Tibial artery (tissue), 4 donors: ENCODE measurements around the gene RGS1.

Experiments
- DNase-seq, 2 donors: peaks; one replicate each; pipeline ENCODE4 v3.0.0-alpha.2; 2019
- H3K27ac ChIP-seq, 2 donors: fragments of 200-600 bp; sonication (generic) in 1 of 2; 1 replicate in 1 of 2; 2 replicates in 1 of 2; pipeline ENCODE4 v1.5.1; 2018 to 2019; ENCODE audit warnings: mild to moderate bottlenecking in 1 of 2
- H3K27me3 ChIP-seq, 2 donors: fragments of 200-600 bp; sonication (generic) in 1 of 2; one replicate each; pipeline versions ENCODE4 v1.5.1 to v1.6.0; 2016 to 2019
- H3K36me3 ChIP-seq, 3 donors: fragments of 200-600 bp; sonication (generic) in 2 of 3; one replicate each; pipeline ENCODE4 v1.5.1; 2016 to 2019; ENCODE audit warnings: mild to moderate bottlenecking in 2 of 3
- H3K4me1 ChIP-seq, 4 donors: fragments of 200-600 bp; sonication (generic) in 2 of 4; 1 replicate in 3 of 4; 2 replicates in 1 of 4; pipeline ENCODE4 v1.5.1; 2016 to 2019
- H3K4me3 ChIP-seq, 2 donors: fragments of 200-600 bp; sonication (generic) in 1 of 2; 1 replicate in 1 of 2; 2 replicates in 1 of 2; pipeline ENCODE4 v1.5.1; 2018 to 2019; ENCODE audit warnings: mild to moderate bottlenecking in 2 of 2
- H3K9me3 ChIP-seq, 3 donors: fragments of 200-600 bp; sonication (generic) in 1 of 3; one replicate each; pipeline ENCODE4 v1.5.1; 2016 to 2019
- CTCF ChIP-seq, 2 experiments: fragments of 200-600 bp in 1 of 2; fragments of 450-650 bp in 1 of 2; IDR thresholded peaks; one replicate each; pipeline ENCODE4 v1.5.1; 2017 to 2019; ENCODE audit warnings: antibody characterized with exemption in 2 of 2, mild to moderate bottlenecking in 1 of 2, moderate library complexity in 1 of 2
- intact Hi-C: fragments of 100-400 bp; cut with DNase I; formaldehyde crosslinking; loops from one replicate; pipeline ENCODE4 v1.15.0; 2023; ENCODE audit warnings: low total_unique reads

RGS1 gene

GRCh38 chr1:192588546-192588945, 13.0 kb downstream of the RGS1 start:
- Histone ChIP-seq H3K27ac (no peak overlapping the region), H3K4me3 (no peak overlapping the region), H3K36me3 (no peaks in the 10 kb centered on the region), H3K4me1 (no peaks in the 10 kb centered on the region), H3K27me3 (no peaks in the 10 kb centered on the region), H3K9me3 (no peaks in the 10 kb centered on the region)
- intact Hi-C loops: no loop called here
- no peak for DNase-seq
- no peak for TF ChIP-seq CTCF (IDR thresholded peaks at IDR 0.05)

GRCh38 chr1:192589813-192590212, 14.2 kb downstream of the RGS1 start:
- Histone ChIP-seq H3K4me3 (no peak overlapping the region), H3K27ac (no peak overlapping the region), H3K27me3 (no peaks in the 10 kb centered on the region), H3K4me1 (no peaks in the 10 kb centered on the region), H3K36me3 (no peaks in the 10 kb centered on the region), H3K9me3 (no peaks in the 10 kb centered on the region)
- no peak for DNase-seq
- TF ChIP-seq CTCF (IDR thresholded peaks at IDR 0.05): no peak
- intact Hi-C loops: no loop called here

- no peak overlapping the region for H3K4me3 ChIP-seq
- TF ChIP-seq CTCF (IDR thresholded peaks at IDR 0.05): no peak
- no peaks in the 10 kb centered on the region for H3K9me3 ChIP-seq
- DNase-seq: no peak
- no peaks in the 10 kb centered on the region for H3K36me3 ChIP-seq
- no peaks in the 10 kb centered on the region for H3K4me1 ChIP-seq
- no peaks in the 10 kb centered on the region for H3K27me3 ChIP-seq
- intact Hi-C loops: no loop called here
- H3K27ac ChIP-seq: no peak overlapping the region
Observed at GRCh38 chr1:192592517-192592916, 16.9 kb downstream of the RGS1 start.

GRCh38 chr1:192592981-192593708, 17.6 kb downstream of the RGS1 start:
- Histone ChIP-seq H3K4me3 (no peak overlapping the region), H3K27me3 (no peaks in the 10 kb centered on the region), H3K4me1 (no peaks in the 10 kb centered on the region), H3K27ac (no peak overlapping the region), H3K36me3 (no peaks in the 10 kb centered on the region), H3K9me3 (no peaks in the 10 kb centered on the region)
- DNase-seq: no peak
- no peak for TF ChIP-seq CTCF (IDR thresholded peaks at IDR 0.05)
- intact Hi-C loops: no loop called here

GRCh38 chr1:192595299-192595698, 19.7 kb downstream of the RGS1 start:
- intact Hi-C loops: no loop called here
- Histone ChIP-seq H3K4me3 (no peak overlapping the region), H3K9me3 (no peaks in the 10 kb centered on the region), H3K4me1 (no peaks in the 10 kb centered on the region), H3K27me3 (no peaks in the 10 kb centered on the region), H3K36me3 (no peaks in the 10 kb centered on the region), H3K27ac (no peak overlapping the region)
- TF ChIP-seq CTCF (IDR thresholded peaks at IDR 0.05): no peak
- DNase-seq: no peak

GRCh38 chr1:192598589-192598988, 23.0 kb downstream of the RGS1 start:
- no peak for TF ChIP-seq CTCF (IDR thresholded peaks at IDR 0.05)
- Histone ChIP-seq H3K27me3 (no peaks in the 10 kb centered on the region), H3K4me3 (no peak overlapping the region), H3K4me1 (no peaks in the 10 kb centered on the region), H3K36me3 (no peaks in the 10 kb centered on the region), H3K27ac (no peak overlapping the region), H3K9me3 (no peaks in the 10 kb centered on the region)
- intact Hi-C loops: no loop called here
- no peak for DNase-seq
